Thymus (tissue), 11 donors: Measurements from ENCODE around the gene EGLN1. TPM values are rescaled to one million over a fixed set of nuclear protein-coding genes. Genes with fewer than 3 reads are reported as not detected.

Source experiments
- DNase-seq, 9 donors: peaks; one replicate each; pipeline ENCODE4 v3.0.0-alpha.2; 2013; ENCODE audit warnings: low spot score in 9 of 9, low read depth in 6 of 9, missing footprints in 1 of 9
- H3K27ac ChIP-seq, 2 donors: one replicate each; pipeline ENCODE4 v1.5.1; 2013; ENCODE audit warnings: control low read depth in 1 of 2, low read depth in 1 of 2, low read length in 1 of 2, mild to moderate bottlenecking in 1 of 2, moderate library complexity in 1 of 2
- H3K27me3 ChIP-seq, 2 donors: one replicate each; pipeline ENCODE4 v1.5.1; 2013; ENCODE audit warnings: low read length in 1 of 2; ENCODE audit not compliant: control insufficient read depth in 2 of 2, insufficient read depth in 1 of 2
- H3K36me3 ChIP-seq, 2 donors: one replicate each; pipeline ENCODE4 v1.5.1; 2013; ENCODE audit warnings: low read length in 1 of 2, mild to moderate bottlenecking in 1 of 2, moderate library complexity in 1 of 2; ENCODE audit not compliant: control insufficient read depth in 2 of 2, insufficient read depth in 2 of 2
- H3K4me1 ChIP-seq, 2 donors: one replicate each; pipeline ENCODE4 v1.5.1; 2013; ENCODE audit warnings: low read length in 2 of 2; ENCODE audit not compliant: control insufficient read depth in 2 of 2, insufficient read depth in 2 of 2
- H3K4me3 ChIP-seq, 2 donors: one replicate each; pipeline ENCODE4 v1.5.1; 2013; ENCODE audit warnings: low read length in 2 of 2, control low read depth in 1 of 2, mild to moderate bottlenecking in 1 of 2
- H3K9me3 ChIP-seq, 2 donors: one replicate each; pipeline ENCODE4 v1.5.1; 2013; ENCODE audit warnings: low read length in 1 of 2, mild to moderate bottlenecking in 1 of 2; ENCODE audit not compliant: control insufficient read depth in 2 of 2, insufficient read depth in 1 of 2
- WGBS: extraction: QIAGEN DNeasy Blood & Tissue Kit; methylation state at CpG from one replicate; pipeline ENCODE4 v1.1.7; 2013; 5-methylcytosine and 5-hydroxymethylcytosine counted together
- polyA plus RNA-seq: library from polyadenylated mRNA; stranded (reverse); fragments of 200-250 nt; gene quantifications from one replicate; pipeline ENCODE4 v1.2.3, GENCODE V29; 2013
- total RNA-seq: library from RNA; stranded (reverse); fragments of 120-200 nt; gene quantifications from one replicate; pipeline ENCODE4 v1.2.4, GENCODE V29; 2013
- donor health status: healthy.

The EGLN1 gene
- total and polyA plus RNA-seq, 2 donors: 12.4 to 26.9 TPM

GRCh38 chr1:231319080-231319479 lies 103.0 kb downstream of the EGLN1 start:
- WGBS: 98% methylated on average over 9 of the region's 9 CpGs
- Histone ChIP-seq H3K27ac (no peak overlapping the region), H3K4me1 (no peaks in the 10 kb centered on the region), H3K9me3 (no peaks in the 10 kb centered on the region), H3K27me3 (no peaks in the 10 kb centered on the region), H3K36me3 (no peaks in the 10 kb centered on the region), H3K4me3 (no peak overlapping the region)
- no peak for DNase-seq

- DNase-seq: no peak
- H3K4me3 ChIP-seq: no peak overlapping the region
- H3K36me3 ChIP-seq: no peaks in the 10 kb centered on the region
- H3K27me3 ChIP-seq: no peaks in the 10 kb centered on the region
- no peaks in the 10 kb centered on the region for H3K9me3 ChIP-seq
- H3K27ac ChIP-seq: no peak overlapping the region
- no peaks in the 10 kb centered on the region for H3K4me1 ChIP-seq
- 97% methylated on average over 4 of the region's 4 CpGs for WGBS
These were observed 103.5 kb downstream of the EGLN1 start for GRCh38 chr1:231318568-231318967.

DNA sequence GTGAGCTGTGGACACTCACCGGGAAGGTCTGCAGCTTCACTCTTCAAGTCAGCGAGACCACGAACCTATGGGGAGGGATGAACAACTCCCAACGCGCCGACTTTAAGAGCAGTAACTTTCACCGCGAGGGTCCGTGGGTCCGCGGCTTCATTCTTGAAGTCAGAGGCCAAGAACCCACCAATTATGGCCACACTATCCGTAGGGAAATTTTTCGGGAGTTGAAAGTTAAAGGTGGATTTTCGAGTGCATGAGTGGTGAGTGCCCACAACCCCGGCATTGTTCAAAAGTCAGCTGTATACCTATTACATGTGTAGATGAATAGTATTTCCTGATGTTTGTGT lies 104.1 kb downstream of the EGLN1 start:
- Histone ChIP-seq H3K27ac (no peak overlapping the region), H3K27me3 (no peaks in the 10 kb centered on the region), H3K9me3 (no peaks in the 10 kb centered on the region), H3K4me3 (no peak overlapping the region), H3K4me1 (no peaks in the 10 kb centered on the region), H3K36me3 (no peaks in the 10 kb centered on the region)
- 98% methylated on average over 15 of the region's 15 CpGs for WGBS
- no peak for DNase-seq

GRCh38 chr1:231317306-231318014 lies 104.6 kb downstream of the EGLN1 start:
- WGBS: 98% methylated on average over 44 of the region's 44 CpGs
- Histone ChIP-seq H3K27ac (no peak overlapping the region), H3K36me3 (no peaks in the 10 kb centered on the region), H3K27me3 (no peaks in the 10 kb centered on the region), H3K4me3 (no peak overlapping the region), H3K9me3 (no peaks in the 10 kb centered on the region), H3K4me1 (no peaks in the 10 kb centered on the region)
- no peak for DNase-seq

DNA sequence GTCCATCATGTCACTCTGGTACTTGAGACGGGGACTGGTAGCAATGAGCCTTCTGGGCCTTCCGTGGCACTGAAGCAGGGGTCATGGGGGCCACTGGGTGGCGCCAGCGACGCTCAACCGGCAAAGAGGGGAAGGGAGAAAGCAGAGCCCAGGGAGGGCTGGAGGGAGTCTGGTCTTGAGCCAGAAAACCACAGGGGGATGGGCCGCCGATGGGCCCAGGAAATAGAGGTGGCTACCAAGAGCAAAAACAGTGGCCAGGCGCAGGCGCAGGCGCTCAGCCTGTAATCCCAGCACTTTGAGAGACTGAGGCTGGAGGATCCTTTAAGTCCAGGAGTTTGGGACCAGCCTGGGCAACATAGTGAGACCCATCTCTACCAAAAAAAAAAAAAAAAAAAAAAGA lies 106.2 kb downstream of the EGLN1 start:
- no peak overlapping the region for H3K4me3 ChIP-seq
- no peaks in the 10 kb centered on the region for H3K27me3 ChIP-seq
- DNase-seq: peak in 4 of 9 donors; percentile 14 to 48 (median 30)
- H3K4me1 ChIP-seq: no peaks in the 10 kb centered on the region
- no peak overlapping the region for H3K27ac ChIP-seq
- H3K36me3 ChIP-seq: no peaks in the 10 kb centered on the region
- 45% methylated on average over 11 of the region's 11 CpGs for WGBS
- H3K9me3 ChIP-seq: no peaks in the 10 kb centered on the region

Other genes starting within 250 kb of the EGLN1 start
- gene GNPAT, start 181.1 kb downstream of the EGLN1 start, total RNA-seq: 45.9 TPM
- gene GNPAT, start 181.1 kb downstream of the EGLN1 start, polyA plus RNA-seq: 54.3 TPM
- 8.8 TPM for gene EXOC8, start 84.4 kb downstream of the EGLN1 start, total RNA-seq
- 11.6 TPM for gene EXOC8, start 84.4 kb downstream of the EGLN1 start, polyA plus RNA-seq
- 14.0 TPM for gene SPRTN, start 84.0 kb downstream of the EGLN1 start, total RNA-seq
- gene SPRTN, start 84.0 kb downstream of the EGLN1 start, polyA plus RNA-seq: 8.4 TPM
- 36.4 TPM for gene TSNAX, start 106.4 kb upstream of the EGLN1 start, total RNA-seq
- gene TSNAX, start 106.4 kb upstream of the EGLN1 start, polyA plus RNA-seq: 36.9 TPM
- gene DISC1, start 204.5 kb upstream of the EGLN1 start, total RNA-seq: 5.3 TPM
- 4.4 TPM for gene DISC1, start 204.5 kb upstream of the EGLN1 start, polyA plus RNA-seq